Thyroid gland (tissue), 4 donors: ENCODE results near the gene GP1BA.

ENCODE experiments used
- POLR2A ChIP-seq, 2 donors: fragments of 450-650 bp; IDR thresholded peaks; one replicate each; pipeline ENCODE4 v1.6.1; 2017; ENCODE audit warnings: antibody characterized with exemption in 2 of 2, mild to moderate bottlenecking in 2 of 2, moderate library complexity in 1 of 2
- TF ChIP-seq, protein P1 (sequence below), 6 experiments: fragments of 200-600 bp in 3 of 6; fragments of 450-650 bp in 3 of 6; sonication (generic) in 3 of 6; IDR thresholded peaks; one replicate each; pipeline ENCODE4 v1.5.1; 2016 to 2019; ENCODE audit warnings: antibody characterized with exemption in 6 of 6, mild to moderate bottlenecking in 2 of 6, inconsistent platforms in 1 of 6, moderate library complexity in 1 of 6

DNA sequence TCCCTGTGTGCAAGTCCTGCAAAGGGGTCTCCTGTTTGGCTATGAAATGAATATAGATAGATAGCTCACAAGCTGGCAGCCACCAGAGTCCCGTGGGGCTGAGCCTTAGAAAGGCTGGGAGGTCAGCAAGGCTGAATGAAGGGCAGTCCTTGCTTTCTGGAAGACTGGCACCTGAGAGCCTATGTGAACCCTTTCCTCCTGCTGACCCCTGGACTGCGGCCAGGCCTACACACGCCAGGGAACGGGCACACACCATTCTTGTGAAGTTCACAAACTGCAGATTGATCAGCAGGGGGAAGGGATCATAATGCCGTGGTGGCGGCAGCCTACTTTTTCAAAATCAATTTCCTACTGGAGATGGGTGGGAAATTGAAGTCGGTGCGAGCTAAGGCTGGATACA lies 33.7 kb upstream of the GP1BA start:
- TF ChIP-seq, protein P1, sequence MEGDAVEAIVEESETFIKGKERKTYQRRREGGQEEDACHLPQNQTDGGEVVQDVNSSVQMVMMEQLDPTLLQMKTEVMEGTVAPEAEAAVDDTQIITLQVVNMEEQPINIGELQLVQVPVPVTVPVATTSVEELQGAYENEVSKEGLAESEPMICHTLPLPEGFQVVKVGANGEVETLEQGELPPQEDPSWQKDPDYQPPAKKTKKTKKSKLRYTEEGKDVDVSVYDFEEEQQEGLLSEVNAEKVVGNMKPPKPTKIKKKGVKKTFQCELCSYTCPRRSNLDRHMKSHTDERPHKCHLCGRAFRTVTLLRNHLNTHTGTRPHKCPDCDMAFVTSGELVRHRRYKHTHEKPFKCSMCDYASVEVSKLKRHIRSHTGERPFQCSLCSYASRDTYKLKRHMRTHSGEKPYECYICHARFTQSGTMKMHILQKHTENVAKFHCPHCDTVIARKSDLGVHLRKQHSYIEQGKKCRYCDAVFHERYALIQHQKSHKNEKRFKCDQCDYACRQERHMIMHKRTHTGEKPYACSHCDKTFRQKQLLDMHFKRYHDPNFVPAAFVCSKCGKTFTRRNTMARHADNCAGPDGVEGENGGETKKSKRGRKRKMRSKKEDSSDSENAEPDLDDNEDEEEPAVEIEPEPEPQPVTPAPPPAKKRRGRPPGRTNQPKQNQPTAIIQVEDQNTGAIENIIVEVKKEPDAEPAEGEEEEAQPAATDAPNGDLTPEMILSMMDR (IDR thresholded peaks at IDR 0.05), result no peak
- no peak for TF ChIP-seq POLR2A (IDR thresholded peaks at IDR 0.05)
